CD4-positive, alpha-beta T cell (primary cell): ENCODE data around the gene SMDT1. TPM values are rescaled to one million over a fixed set of nuclear protein-coding genes. Genes with fewer than 3 reads are reported as not detected.

Source experiments
- ATAC-seq: fragments of 200-7000 bp; cut with Tn5 transposase; one replicate; pipeline ENCODE4 v1.10.0; 2022; ENCODE audit warnings: mild to moderate bottlenecking; ENCODE audit not compliant: poor library complexity
- CTCF ChIA-PET: fragments of 350-600 bp; sonication (Branson Sonifier 250); formaldehyde crosslinking; loops from one replicate; lab custom pipeline; 2021; ENCODE audit warnings: antibody characterized with exemption, inconsistent platforms; lab: Charles Lee
- POLR2A ChIA-PET: fragments of 350-600 bp; sonication (Branson Sonifier 250); formaldehyde crosslinking; loops from one replicate; lab custom pipeline; 2021; ENCODE audit warnings: antibody characterized with exemption, inconsistent platforms; lab: Charles Lee
- DNase-seq, 14 experiments: peaks; one replicate each; pipeline ENCODE4 v3.0.0-alpha.2; 2013 to 2020; ENCODE audit warnings: mixed read lengths in 2 of 14
- H3K27ac ChIP-seq, 2 donors: one replicate each; pipeline versions ENCODE4 v1.5.1 to v1.7.0; 2013; ENCODE audit warnings: low read length in 2 of 2, low read depth in 1 of 2, mild to moderate bottlenecking in 1 of 2
- H3K27me3 ChIP-seq, 2 experiments: 1 replicate in 1 of 2; 2 replicates in 1 of 2; pipeline versions ENCODE4 v1.6.1 to v1.7.0; 2013; ENCODE audit warnings: low read length in 2 of 2, control low read depth in 1 of 2, mild to moderate bottlenecking in 1 of 2, moderate library complexity in 1 of 2; ENCODE audit not compliant: insufficient read depth in 2 of 2, control insufficient read depth in 1 of 2
- H3K36me3 ChIP-seq: one replicate; pipeline ENCODE4 v1.6.1; 2013; ENCODE audit warnings: low read length, control low read depth; ENCODE audit not compliant: insufficient read depth
- H3K4me1 ChIP-seq: one replicate; pipeline ENCODE4 v1.6.1; 2013; ENCODE audit warnings: low read length, control low read depth; ENCODE audit not compliant: insufficient read depth
- H3K4me3 ChIP-seq: one replicate; pipeline ENCODE4 v1.5.1; 2013; ENCODE audit warnings: mild to moderate bottlenecking, low read length, moderate library complexity
- H3K9me3 ChIP-seq, 2 experiments: 1 replicate in 1 of 2; 2 replicates in 1 of 2; pipeline versions ENCODE4 v1.6.1 to v1.7.0; 2013; ENCODE audit warnings: low read length in 2 of 2, mild to moderate bottlenecking in 2 of 2, control low read depth in 1 of 2, moderate library complexity in 1 of 2; ENCODE audit not compliant: control insufficient read depth in 1 of 2, insufficient read depth in 1 of 2
- H3K27ac Mint-ChIP-seq: one replicate; pipeline ENCODE4 v1.8.0; 2020; ENCODE audit warnings: mixed read lengths
- H3K27me3 Mint-ChIP-seq: one replicate; pipeline ENCODE4 v1.8.0; 2021; ENCODE audit warnings: mixed read lengths
- H3K36me3 Mint-ChIP-seq: one replicate; pipeline ENCODE4 v1.8.0; 2021; ENCODE audit warnings: low read depth, mixed read lengths
- H3K4me1 Mint-ChIP-seq: one replicate; pipeline ENCODE4 v1.8.0; 2021; ENCODE audit warnings: low read depth, mixed read lengths
- H3K4me3 Mint-ChIP-seq: one replicate; pipeline ENCODE4 v1.8.0; 2020; ENCODE audit warnings: mild to moderate bottlenecking, mixed read lengths
- H3K9me3 Mint-ChIP-seq: one replicate; pipeline ENCODE4 v1.8.0; 2020; ENCODE audit warnings: mixed read lengths
- intact Hi-C, 2 experiments: fragments of 100-400 bp; cut with DNase I in 1 of 2; cut with micrococcal nuclease in 1 of 2; formaldehyde crosslinking; loops; one replicate each; pipeline versions ENCODE4 v1.15.1 to v1.9.0; 2023 to 2025; cut with DNase I, micrococcal nuclease
- total RNA-seq, 174 experiments: library from RNA in 2 of 174; stranded (reverse) in 2 of 174; gene quantifications; one replicate each; pipeline ENCODE4 v1.2.3 and lab custom pipeline; 2021 to 2026
- TF ChIP-seq, protein P1 (sequence below): fragments of 200-600 bp; IDR thresholded peaks from one replicate; pipeline ENCODE4 v1.8.0; 2022; ENCODE audit warnings: antibody characterized with exemption, mild to moderate bottlenecking

SMDT1 gene
- total RNA-seq, 2 experiments from 2014 or later, result 84.7 to 86.4 TPM

DNA sequence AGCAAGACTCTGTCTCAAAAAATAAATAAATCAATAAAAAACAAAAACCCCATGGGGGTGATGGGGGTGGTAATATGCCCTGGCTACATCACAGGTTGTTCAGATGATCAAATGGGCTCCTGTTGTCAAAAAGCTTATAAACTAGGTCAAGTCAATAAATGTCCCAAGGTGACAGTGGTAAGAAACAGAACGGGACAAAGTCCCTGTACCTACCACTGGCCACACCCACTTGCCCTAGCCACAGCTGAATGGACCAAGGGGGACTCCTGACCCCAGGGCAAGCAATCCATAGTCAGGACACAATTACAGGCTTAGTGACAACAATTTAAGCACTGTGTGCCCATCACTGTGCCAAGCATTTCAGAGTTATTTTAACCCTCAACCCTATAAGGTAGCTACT is 14.9 kb upstream of the SMDT1 start:
- Histone ChIP-seq H3K27ac (no peak overlapping the region), H3K9me3 (no peaks in the 10 kb centered on the region), H3K27me3 (no peaks in the 10 kb centered on the region), H3K36me3 (peaks cover 53% of the 10 kb centered on the region), H3K4me3 (no peak overlapping the region), H3K4me1 (peaks cover 7% of the 10 kb centered on the region)
- no peak overlapping the region for H3K4me3 Mint-ChIP-seq
- peaks cover 67% of the 10 kb centered on the region for H3K36me3 Mint-ChIP-seq
- ATAC-seq, result no peak
- intact Hi-C loops, result no loop called here
- H3K27me3 Mint-ChIP-seq, result no peaks in the 10 kb centered on the region
- no peak overlapping the region for H3K27ac Mint-ChIP-seq
- ChIA-PET CTCF (no interaction called here), POLR2A (interaction anchor here (1.2 kb wide), 1 partner anchor 15 kb away, joined by 3 read pairs; the partner anchor contains the start of gene SMDT1)
- H3K9me3 Mint-ChIP-seq, result no peaks in the 10 kb centered on the region
- TF ChIP-seq, protein P1, sequence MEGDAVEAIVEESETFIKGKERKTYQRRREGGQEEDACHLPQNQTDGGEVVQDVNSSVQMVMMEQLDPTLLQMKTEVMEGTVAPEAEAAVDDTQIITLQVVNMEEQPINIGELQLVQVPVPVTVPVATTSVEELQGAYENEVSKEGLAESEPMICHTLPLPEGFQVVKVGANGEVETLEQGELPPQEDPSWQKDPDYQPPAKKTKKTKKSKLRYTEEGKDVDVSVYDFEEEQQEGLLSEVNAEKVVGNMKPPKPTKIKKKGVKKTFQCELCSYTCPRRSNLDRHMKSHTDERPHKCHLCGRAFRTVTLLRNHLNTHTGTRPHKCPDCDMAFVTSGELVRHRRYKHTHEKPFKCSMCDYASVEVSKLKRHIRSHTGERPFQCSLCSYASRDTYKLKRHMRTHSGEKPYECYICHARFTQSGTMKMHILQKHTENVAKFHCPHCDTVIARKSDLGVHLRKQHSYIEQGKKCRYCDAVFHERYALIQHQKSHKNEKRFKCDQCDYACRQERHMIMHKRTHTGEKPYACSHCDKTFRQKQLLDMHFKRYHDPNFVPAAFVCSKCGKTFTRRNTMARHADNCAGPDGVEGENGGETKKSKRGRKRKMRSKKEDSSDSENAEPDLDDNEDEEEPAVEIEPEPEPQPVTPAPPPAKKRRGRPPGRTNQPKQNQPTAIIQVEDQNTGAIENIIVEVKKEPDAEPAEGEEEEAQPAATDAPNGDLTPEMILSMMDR, result no peak
- no peak for DNase-seq
- H3K4me1 Mint-ChIP-seq, result peaks cover 10% of the 10 kb centered on the region

DNA sequence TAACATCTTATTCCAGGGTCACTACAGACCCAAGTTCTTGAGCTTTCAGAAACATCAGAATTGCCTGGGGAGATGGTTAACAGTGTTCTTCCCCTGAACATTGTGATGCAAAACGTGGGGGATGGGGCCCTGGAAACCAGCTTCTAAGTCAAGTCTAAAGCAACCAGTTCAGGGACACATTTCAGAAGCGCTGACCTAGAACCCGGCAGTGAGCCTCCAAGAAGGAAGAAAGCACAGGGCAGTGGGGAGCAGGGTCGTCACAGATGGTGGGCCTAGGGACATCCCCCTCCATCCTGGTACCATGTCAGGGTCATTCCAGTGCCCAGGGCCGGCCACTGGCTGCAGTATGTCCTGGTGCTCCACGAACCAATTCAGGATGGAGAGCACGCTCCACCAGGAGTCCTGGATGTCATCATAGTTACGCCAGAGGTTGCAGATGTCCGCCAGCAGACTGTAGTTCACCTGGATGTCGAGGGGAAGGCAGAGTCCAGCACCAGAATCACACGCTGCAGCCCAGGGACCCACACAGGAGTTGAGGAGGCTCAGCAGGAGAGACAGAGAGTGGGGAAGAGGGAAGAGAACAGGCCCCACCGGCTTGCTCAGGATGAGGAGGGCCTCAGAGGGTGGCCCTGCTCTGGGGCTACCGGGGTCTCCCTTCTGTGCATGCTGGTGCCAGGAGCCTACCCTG is 13.9 kb upstream of the SMDT1 start:
- DNase-seq (no peak), ATAC-seq (no peak)
- Mint-ChIP-seq H3K27me3 (no peaks in the 10 kb centered on the region), H3K9me3 (no peaks in the 10 kb centered on the region), H3K4me1 (peaks cover 20% of the 10 kb centered on the region), H3K27ac (no peak overlapping the region), H3K36me3 (peaks cover 59% of the 10 kb centered on the region), H3K4me3 (no peak overlapping the region)
- intact Hi-C loops, result no loop called here
- no peaks in the 10 kb centered on the region for H3K9me3 ChIP-seq
- CTCF ChIA-PET, result no interaction called here
- H3K36me3 ChIP-seq, result peaks cover 44% of the 10 kb centered on the region
- H3K27ac ChIP-seq, result no peak overlapping the region
- TF ChIP-seq, protein P1, result no peak
- H3K27me3 ChIP-seq, result no peaks in the 10 kb centered on the region
- POLR2A ChIA-PET, result interaction anchor here (0.6 to 1.2 kb wide), 2 partner anchors 14 kb away, joined by 3 read pairs; partner anchors contain the start of gene SMDT1
- H3K4me3 ChIP-seq, result no peak overlapping the region
- peaks cover 16% of the 10 kb centered on the region for H3K4me1 ChIP-seq

DNA sequence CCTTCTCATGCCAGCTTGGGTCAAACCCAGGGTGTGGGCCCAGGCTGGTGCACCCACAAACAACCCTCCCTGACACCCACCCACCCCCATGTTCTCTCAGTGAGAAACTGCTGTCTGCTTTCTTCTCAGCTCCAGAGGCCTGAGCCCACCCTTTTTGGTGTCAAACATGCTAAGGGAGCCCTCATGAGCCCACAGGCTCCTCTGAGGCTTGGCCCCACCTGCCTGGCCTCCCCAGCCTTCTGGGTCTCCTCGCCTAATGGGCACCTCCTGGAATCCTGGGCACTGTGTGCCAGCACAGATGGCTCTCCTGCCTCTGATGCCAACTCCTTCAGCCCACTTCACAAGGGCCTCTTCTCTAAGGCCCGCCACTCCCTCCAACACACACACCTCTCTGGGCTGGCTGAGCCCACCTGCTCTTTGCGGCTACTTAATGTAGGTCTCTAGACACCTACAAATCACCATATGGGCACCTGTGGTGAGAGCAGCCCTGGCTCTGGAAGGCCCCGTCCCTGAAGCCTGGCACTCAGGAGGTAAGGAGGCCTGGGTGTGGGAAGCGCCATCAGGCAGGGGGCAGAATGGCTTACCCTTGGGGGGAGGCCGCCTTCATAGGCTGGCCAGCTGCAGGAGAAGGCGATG is 13.3 kb upstream of the SMDT1 start:
- DNase-seq (no peak), ATAC-seq (no peak)
- no peaks in the 10 kb centered on the region for H3K27me3 ChIP-seq
- H3K36me3 Mint-ChIP-seq, result peaks cover 57% of the 10 kb centered on the region
- intact Hi-C loops, result no loop called here
- peaks cover 27% of the 10 kb centered on the region for H3K4me1 Mint-ChIP-seq
- ChIA-PET CTCF (no interaction called here), POLR2A (interaction anchor here (0.6 kb wide), 1 partner anchor 14 kb away, joined by 3 read pairs; no protein-coding TSS in a partner anchor)
- H3K4me3 ChIP-seq, result no peak overlapping the region
- H3K9me3 Mint-ChIP-seq, result no peaks in the 10 kb centered on the region
- peaks cover 37% of the 10 kb centered on the region for H3K36me3 ChIP-seq
- no peaks in the 10 kb centered on the region for H3K27me3 Mint-ChIP-seq
- H3K9me3 ChIP-seq, result no peaks in the 10 kb centered on the region
- no peak overlapping the region for H3K4me3 Mint-ChIP-seq
- peaks cover 21% of the 10 kb centered on the region for H3K4me1 ChIP-seq
- H3K27ac Mint-ChIP-seq, result no peak overlapping the region
- TF ChIP-seq, protein P1, result no peak
- no peak overlapping the region for H3K27ac ChIP-seq
